Activated T-cell treated with anti-CD3 and anti-CD28 coated beads for 1 hour (primary cell): ENCODE results near the gene LBHD1.

Source experiments
- DNase-seq: peaks from one replicate; pipeline ENCODE4 v3.0.0-alpha.2; 2020; ENCODE audit warnings: low read depth

LBHD1 gene

GRCh38 chr11:62615521-62615920, 56.5 kb downstream of the LBHD1 start:
- no peak for DNase-seq

DNA sequence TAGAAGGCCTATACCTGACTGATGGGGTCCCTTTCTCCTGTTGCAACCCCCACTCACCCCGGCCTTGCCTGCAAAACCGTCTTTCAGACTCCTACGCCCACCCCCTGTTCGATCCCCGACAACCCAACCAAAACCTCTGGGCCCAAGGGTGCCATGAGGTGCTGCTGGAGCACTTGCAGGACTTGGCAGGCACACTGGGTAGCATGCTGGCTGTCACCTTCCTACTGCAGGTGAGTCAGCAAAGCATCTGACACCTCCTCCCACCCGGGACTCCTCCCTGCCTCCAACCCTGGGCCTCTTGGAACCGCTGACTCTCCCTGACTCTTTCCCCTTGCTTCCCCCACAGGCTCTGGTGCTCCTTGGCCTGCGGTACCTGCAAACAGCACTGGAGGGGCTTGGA, 57.8 kb downstream of the LBHD1 start:
- no peak for DNase-seq

- no peak for DNase-seq
Observed at GRCh38 chr11:62613291-62613778, 58.7 kb downstream of the LBHD1 start.
